ENCODE data around the gene NUCB1.
"Not testable (repeated sequence)": the region's sequence is repeated elsewhere in the genome, so short reads cannot be mapped to it uniquely, and the experiment has no call there.

The NUCB1 gene

GRCh38 chr19:48907671-48908070 is 7.6 kb downstream of the NUCB1 start:
- DNase-seq, result no peak

- not testable (repeated sequence) for DNase-seq
Measured at GRCh38 chr19:48909424-48910077, 9.4 kb downstream of the NUCB1 start.

GRCh38 chr19:48910803-48911202 is 10.7 kb downstream of the NUCB1 start:
- DNase-seq, result no peak

- DNase-seq, result no peak
Measured at GRCh38 chr19:48913114-48913889, 13.2 kb downstream of the NUCB1 start.

GRCh38 chr19:48914181-48914580 is 14.1 kb downstream of the NUCB1 start:
- DNase-seq, result no peak

GRCh38 chr19:48915757-48916156 is 15.6 kb downstream of the NUCB1 start:
- no peak for DNase-seq

GRCh38 chr19:48918071-48918470 is 18.0 kb downstream of the NUCB1 start:
- DNase-seq, result no peak

GRCh38 chr19:48918801-48919247 is 18.7 kb downstream of the NUCB1 start:
- DNase-seq, result no peak

- DNase-seq, result not testable (repeated sequence)
Measured at GRCh38 chr19:48919271-48919670, 19.2 kb downstream of the NUCB1 start.

GRCh38 chr19:48920949-48921348 is 20.8 kb downstream of the NUCB1 start:
- DNase-seq, result no peak

- DNase-seq, result no peak
Measured at GRCh38 chr19:48921721-48922500, 21.8 kb downstream of the NUCB1 start.

- no peak for DNase-seq
Measured at GRCh38 chr19:48922548-48923490, 22.7 kb downstream of the NUCB1 start.

GRCh38 chr19:48925240-48925843 is 25.2 kb downstream of the NUCB1 start:
- no peak for DNase-seq

- DNase-seq, result not testable (repeated sequence)
Measured at GRCh38 chr19:48925890-48926289, 25.8 kb downstream of the NUCB1 start.

GRCh38 chr19:48926909-48927308 is 26.8 kb downstream of the NUCB1 start:
- no peak for DNase-seq

GRCh38 chr19:48927692-48928091 is 27.6 kb downstream of the NUCB1 start:
- not testable (repeated sequence) for DNase-seq

- DNase-seq, result no peak
Measured at GRCh38 chr19:48928164-48929025, 28.3 kb downstream of the NUCB1 start.

GRCh38 chr19:48933382-48933932 is 33.3 kb downstream of the NUCB1 start, which contains the start of gene DHDH:
Gene DHDH, plus strand, starts transcription at chr19:48933699. Its CDS starts 23 bp downstream, at chr19:48933722.
- peak; percentile 57 for DNase-seq

- no peak for DNase-seq
Measured at GRCh38 chr19:48934837-48935236, 34.7 kb downstream of the NUCB1 start.

- DNase-seq, result no peak
Measured at GRCh38 chr19:48935864-48936263, 35.8 kb downstream of the NUCB1 start.
